Activated naive CD8-positive, alpha-beta T cell (primary cell): Measurements from ENCODE around the gene NOC4L.
"Not testable (repeated sequence)": the region's sequence is repeated elsewhere in the genome, so short reads cannot be mapped to it uniquely, and the experiment has no call there.

Experiments
- H3K27ac Mint-ChIP-seq: one replicate; pipeline ENCODE4 v1.8.0; 2021; ENCODE audit warnings: mixed read lengths
- H3K27me3 Mint-ChIP-seq: one replicate; pipeline ENCODE4 v1.8.0; 2021; ENCODE audit warnings: mixed read lengths
- H3K36me3 Mint-ChIP-seq: one replicate; pipeline ENCODE4 v1.8.0; 2021; ENCODE audit warnings: mixed read lengths
- H3K4me1 Mint-ChIP-seq: one replicate; pipeline ENCODE4 v1.8.0; 2021; ENCODE audit warnings: low read depth, mixed read lengths
- H3K4me3 Mint-ChIP-seq: one replicate; pipeline ENCODE4 v1.8.0; 2021; ENCODE audit warnings: mild to moderate bottlenecking, mixed read lengths
- H3K9me3 Mint-ChIP-seq: one replicate; pipeline ENCODE4 v1.8.0; 2021; ENCODE audit warnings: low read depth, mixed read lengths

Gene NOC4L

DNA sequence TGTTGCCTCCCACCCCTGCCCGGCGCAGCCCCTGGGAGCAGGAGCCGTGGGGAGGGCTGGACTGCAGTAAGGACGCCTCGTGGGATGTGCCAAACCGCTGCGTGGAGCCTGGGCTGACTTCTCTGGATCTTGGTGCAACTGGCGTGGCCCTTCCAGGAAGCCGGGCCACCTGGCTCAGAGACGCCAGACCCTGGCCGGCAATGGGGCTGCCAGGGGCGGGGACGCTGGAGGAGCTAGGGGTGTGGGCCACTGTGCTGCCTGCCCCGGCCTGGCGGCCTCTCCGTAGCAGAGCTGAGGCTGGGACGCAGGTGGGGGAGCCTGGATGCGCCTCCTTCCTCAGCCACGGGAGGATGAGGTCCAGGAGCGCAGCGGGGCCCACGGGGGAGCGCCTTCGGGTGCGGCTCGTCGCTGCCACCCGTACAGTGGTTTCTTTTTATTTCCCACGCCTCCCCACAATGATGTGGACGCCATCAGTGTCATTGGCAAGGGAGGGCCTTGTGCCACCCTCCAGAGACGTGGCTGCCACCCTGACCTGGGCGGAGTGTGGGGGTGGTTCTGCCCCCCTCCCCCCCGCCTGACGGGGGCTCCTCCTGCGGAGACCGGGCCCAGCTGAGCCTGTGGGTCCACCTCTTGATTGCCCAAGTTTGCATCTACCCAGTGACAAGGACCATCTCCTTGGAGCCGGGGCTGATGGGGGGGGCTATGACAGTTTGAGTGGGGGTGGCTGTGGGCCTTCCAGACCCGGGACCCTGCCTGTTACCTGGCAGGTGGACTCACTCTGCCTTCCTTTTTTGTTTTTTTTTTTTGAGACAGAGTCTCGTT lies 11.4 kb upstream of the NOC4L start:
- peaks cover 4% of the 10 kb centered on the region for H3K9me3 Mint-ChIP-seq
- no peaks in the 10 kb centered on the region for H3K4me1 Mint-ChIP-seq
- no peak overlapping the region for H3K27ac Mint-ChIP-seq
- no peaks in the 10 kb centered on the region for H3K27me3 Mint-ChIP-seq
- no peak overlapping the region for H3K4me3 Mint-ChIP-seq
- peaks cover 13% of the 10 kb centered on the region for H3K36me3 Mint-ChIP-seq

DNA sequence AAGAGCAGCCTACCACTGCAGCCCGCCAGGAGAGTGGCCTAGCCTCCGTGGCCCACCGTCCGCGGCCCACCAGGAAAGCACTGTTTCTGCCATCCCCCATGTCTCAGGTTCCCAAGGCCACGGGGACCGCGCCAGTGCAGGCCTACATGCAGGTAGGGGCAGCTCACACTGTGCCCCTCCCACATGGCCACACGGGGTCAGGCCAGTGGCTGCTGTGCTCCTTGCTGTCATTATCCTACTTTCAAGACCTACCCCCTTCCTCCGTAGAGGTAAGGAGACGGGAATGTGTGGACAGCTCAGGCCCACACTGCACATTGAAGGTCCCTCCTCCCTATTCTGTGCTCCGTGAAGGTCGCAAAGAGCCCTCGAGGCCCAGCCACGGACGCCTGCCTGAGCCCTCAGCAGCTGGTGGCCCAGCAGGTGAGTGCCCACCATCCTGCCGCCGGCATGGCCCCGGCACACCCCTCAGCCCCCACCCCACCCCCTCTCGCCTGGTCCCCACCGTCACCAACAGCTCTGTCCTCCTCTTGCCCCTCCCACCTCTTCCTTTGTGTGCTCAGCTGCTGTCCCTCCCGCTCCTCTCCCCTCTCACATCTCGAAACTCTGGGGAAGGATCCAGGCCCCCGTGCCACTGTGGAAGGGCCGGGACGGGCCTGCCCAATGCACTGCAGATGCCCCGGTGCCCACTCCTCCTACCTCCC lies 10.2 kb upstream of the NOC4L start:
- no peak overlapping the region for H3K4me3 Mint-ChIP-seq
- H3K27ac Mint-ChIP-seq: no peak overlapping the region
- peaks cover 4% of the 10 kb centered on the region for H3K9me3 Mint-ChIP-seq
- peaks cover 5% of the 10 kb centered on the region for H3K36me3 Mint-ChIP-seq
- no peaks in the 10 kb centered on the region for H3K27me3 Mint-ChIP-seq
- H3K4me1 Mint-ChIP-seq: no peaks in the 10 kb centered on the region

DNA sequence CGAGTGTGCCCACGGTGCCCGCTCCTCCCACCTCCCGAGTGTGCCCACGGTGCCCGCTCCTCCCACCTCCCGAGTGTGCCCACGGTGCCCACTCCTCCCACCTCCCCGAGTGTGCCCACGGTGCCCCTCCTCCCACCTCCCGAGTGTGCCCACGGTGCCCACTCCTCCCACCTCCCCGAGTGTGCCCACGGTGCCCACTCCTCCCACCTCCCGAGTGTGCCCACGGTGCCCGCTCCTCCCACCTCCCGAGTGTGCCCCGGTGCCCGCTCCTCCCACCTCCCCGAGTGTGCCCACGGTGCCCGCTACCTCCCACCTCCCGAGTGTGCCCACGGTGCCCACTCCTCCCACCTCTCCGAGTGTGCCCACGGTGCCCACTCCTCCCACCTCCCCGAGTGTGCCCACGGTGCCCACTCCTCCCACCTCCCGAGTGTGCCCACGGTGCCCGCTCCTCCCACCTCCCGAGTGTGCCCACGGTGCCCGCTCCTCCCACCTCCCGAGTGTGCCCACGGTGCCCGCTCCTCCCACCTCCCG lies 9.5 kb upstream of the NOC4L start:
- not testable (repeated sequence) for H3K36me3 Mint-ChIP-seq, H3K27me3 Mint-ChIP-seq, H3K9me3 Mint-ChIP-seq, H3K4me3 Mint-ChIP-seq, H3K27ac Mint-ChIP-seq, H3K4me1 Mint-ChIP-seq

DNA sequence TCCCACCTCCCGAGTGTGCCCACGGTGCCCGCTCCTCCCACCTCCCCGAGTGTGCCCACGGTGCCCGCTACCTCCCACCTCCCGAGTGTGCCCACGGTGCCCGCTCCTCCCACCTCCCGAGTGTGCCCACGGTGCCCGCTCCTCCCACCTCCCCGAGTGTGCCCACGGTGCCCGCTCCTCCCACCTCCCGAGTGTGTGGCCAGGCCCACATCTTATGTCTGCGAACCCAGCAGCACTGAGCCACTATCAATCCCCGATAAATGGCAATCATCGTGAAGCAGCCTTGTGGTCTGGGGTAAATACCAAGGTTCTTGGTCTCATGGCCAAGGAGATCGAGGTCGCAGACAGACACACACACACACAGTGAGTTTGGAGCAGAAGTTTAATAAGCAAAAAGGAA lies 8.0 kb upstream of the NOC4L start:
- not testable (repeated sequence) for H3K9me3 Mint-ChIP-seq, H3K4me3 Mint-ChIP-seq, H3K36me3 Mint-ChIP-seq, H3K4me1 Mint-ChIP-seq, H3K27me3 Mint-ChIP-seq
- H3K27ac Mint-ChIP-seq: peak overlapping the region; percentile 58

DNA sequence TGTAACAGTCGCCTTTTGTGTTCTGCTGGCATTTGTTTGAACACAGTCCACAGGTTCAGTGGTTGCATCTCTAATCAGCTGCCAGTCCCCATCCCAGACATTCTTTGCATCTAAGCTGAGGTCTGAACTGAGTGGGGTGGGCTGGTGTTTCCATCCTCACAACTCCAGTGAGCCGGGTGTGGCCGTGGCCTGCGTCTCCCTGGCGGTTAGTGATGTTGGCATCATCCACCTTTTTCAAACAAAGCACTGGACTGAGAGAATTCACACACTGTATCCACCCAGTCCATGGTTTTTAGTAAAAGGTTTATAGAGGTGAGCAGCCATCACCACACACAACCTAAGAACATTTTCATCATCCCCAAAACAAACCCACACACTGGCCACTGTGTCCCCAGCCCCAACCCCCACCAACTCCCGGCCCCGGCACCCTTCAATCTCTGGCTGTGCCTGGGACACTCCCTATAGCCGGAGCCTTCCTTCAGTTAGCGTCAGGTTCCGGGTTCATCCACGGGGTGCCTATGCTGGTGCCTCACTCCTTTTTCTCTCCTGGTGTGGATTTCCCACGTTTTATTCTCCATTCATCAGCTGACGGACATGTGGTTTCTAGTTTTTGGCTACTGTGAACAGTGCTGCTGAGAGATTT lies 6.7 kb upstream of the NOC4L start:
- Mint-ChIP-seq H3K36me3 (peaks cover 5% of the 10 kb centered on the region), H3K9me3 (no peaks in the 10 kb centered on the region), H3K27me3 (no peaks in the 10 kb centered on the region), H3K4me1 (no peaks in the 10 kb centered on the region), H3K4me3 (no peak overlapping the region), H3K27ac (no peak overlapping the region)

DNA sequence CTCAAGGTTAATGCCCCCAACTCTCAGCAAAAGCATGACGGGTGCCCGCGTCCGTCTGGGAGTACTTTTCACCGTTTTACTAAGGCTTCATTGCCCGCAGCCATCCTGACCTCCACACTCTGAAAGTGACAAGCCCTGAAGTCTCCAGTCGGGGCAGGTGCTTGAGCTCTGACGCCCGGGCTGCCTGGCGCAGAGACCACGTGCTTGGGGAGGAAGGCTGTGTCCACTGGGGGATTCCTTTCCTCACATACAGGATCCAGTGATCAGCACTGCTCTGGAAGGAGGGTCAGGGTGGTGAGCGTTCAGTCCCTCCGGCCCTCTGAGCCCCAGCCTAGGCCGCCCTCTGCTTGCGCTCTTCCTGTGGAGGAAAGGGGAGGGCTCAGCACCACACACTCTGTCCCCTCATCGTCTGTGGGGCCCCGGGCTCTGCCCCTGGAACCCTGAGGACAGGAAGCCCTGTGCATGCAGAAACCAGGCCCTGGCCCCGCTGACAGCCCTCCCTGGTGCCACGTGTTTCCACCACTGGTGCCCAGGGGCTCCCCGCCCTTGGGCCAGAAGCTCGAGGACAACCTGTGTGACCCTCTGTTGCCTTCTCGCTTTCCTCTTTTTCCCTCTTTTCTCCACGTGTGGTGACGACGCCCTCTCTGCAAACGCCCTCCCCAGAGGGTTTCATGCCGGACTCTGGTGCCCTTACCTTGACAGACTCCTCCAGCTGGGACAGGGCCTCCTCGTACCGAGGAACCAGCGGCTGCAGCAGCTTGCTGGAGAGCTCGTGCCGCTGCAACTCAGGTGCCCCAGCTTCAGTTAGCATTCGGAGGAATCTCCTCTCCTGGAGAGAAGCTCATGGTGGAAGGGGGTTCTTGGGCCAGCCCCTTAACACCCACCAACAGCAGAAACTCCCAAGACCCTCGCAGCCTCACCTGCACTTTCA lies 5.1 kb upstream of the NOC4L start:
- H3K9me3 Mint-ChIP-seq: no peaks in the 10 kb centered on the region
- no peak overlapping the region for H3K27ac Mint-ChIP-seq

DNA sequence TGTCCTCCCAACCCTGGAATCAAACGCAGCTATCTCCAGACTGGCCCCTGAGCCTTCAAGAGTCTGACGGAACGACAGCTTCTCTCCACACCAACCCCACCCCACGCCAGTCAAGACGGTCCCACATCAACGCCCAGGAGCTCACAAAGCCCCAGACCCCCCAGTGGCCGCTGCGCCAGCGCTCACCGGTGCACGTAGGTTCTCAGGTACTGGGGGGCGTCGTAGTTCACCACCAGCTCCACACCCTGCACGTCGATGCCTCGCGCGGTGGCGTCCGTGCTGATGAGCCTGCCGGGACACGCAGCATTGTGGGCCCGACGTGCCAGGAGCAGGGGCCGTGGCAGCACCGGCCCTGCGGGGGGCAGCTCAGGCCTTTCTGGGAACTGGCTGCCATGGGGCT lies 4.3 kb upstream of the NOC4L start:
- Mint-ChIP-seq H3K27ac (no peak overlapping the region), H3K9me3 (no peaks in the 10 kb centered on the region), H3K4me3 (no peak overlapping the region), H3K36me3 (peaks cover 8% of the 10 kb centered on the region), H3K4me1 (peaks cover 6% of the 10 kb centered on the region), H3K27me3 (no peaks in the 10 kb centered on the region)

More for the DNA sequence above, 5.1 kb upstream of the NOC4L start:
- peaks cover 8% of the 10 kb centered on the region for H3K36me3 Mint-ChIP-seq
- H3K27me3 Mint-ChIP-seq: no peaks in the 10 kb centered on the region
- H3K4me1 Mint-ChIP-seq: peaks cover 4% of the 10 kb centered on the region
- no peak overlapping the region for H3K4me3 Mint-ChIP-seq

DNA sequence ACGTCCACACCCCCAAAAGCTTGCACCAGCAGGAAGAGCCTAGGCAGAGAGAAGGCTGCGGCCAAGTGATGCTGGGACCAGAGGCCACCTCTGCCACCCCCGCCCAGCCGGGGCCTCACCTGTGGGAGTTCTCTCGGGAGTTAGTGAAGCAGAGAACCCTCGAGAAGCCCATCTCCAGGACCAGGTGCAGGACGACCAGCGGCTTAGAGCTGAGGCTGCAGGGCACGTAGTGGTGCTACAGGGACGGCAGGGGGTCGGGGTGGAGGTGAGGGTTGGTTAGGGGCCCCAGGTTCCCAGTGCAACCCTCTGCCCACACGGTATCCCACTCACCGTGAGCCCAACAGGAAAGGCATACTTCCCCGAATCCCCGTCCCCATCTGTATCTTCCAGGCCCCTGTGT lies 3.8 kb upstream of the NOC4L start:
- Mint-ChIP-seq H3K9me3 (no peaks in the 10 kb centered on the region), H3K4me3 (no peak overlapping the region), H3K27me3 (no peaks in the 10 kb centered on the region), H3K36me3 (peaks cover 8% of the 10 kb centered on the region), H3K27ac (no peak overlapping the region), H3K4me1 (peaks cover 12% of the 10 kb centered on the region)

DNA sequence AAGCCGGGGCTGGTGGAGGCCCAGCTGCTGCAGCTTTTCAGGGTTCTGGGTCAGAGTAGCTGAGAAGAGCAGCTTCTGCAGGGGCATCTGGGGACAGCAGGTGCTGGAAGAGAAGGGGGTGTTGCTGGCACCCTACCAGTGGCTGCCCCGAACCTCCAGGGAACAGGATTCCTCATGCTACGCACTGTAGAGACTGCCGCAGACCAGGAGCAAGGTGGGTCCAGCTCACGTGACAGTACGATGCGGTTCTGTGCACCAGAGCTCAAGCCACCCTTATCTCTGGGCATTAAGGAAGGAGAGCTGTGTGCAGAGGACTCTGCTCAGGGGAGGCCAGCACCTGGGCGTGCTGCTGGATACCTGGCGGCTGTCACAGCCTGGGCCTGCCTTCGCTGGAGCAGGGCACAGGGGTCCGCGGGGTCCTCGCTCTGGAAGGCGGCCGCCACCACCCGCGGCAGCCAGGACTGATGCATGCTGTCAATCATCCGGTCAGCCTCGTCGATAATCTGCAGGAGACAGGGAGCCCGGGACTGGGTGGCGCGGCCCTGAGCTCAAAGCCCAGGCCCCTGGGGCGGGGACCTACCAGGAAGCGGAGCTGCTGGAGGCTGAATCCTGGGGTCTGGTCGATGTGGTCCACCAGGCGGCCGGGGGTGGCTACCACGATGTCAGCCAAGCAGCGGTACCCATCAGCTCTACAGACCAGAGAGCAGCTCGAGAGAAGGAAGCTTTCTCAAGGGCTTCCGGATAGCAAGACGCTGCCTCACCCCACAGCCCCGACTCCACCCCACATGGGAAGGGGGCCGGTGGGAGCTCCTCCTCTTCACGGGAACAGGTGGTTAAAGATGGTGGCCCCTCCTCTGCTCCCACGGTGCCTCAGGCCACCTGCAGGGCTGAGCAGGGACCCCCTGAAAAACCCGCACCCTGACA lies 3.1 kb upstream of the NOC4L start:
- H3K27ac Mint-ChIP-seq: no peak overlapping the region
- H3K4me3 Mint-ChIP-seq: no peak overlapping the region
- H3K27me3 Mint-ChIP-seq: no peaks in the 10 kb centered on the region
- H3K4me1 Mint-ChIP-seq: peaks cover 19% of the 10 kb centered on the region
- no peaks in the 10 kb centered on the region for H3K9me3 Mint-ChIP-seq
- H3K36me3 Mint-ChIP-seq: peaks cover 8% of the 10 kb centered on the region

DNA sequence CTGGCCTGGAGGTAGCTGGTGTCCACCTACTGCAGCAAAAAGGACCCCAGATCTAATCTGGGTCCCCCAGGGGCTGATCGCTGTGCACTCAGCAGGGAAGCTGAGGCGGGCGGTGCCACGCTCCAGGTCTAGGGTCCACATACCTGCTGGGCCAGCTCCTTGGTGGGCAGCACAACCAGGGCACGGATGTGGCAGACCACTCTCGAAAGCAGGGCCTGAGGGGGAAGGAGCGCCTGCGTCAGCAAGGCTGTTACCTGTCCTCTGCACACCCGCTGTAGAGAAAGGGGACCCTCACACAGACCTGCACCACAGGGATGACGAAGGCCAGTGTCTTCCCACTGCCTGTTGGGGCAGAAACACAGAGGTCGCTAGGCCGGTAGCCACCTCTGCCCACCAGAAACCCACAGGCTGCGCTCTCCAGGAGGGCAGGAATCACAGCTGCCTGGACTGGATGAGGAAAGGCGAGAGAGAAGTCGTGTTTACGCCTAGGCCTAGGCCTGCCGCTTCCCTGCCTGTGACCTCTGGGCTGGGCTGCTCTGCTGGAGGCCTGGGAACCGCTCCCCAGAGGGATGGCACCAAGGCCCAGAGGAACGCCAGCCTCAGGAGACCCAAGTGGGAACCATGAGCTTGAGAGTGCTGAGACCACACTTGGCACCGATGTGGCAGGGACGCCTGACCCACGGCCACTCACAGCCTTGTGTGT lies 2.1 kb upstream of the NOC4L start:
- Mint-ChIP-seq H3K27me3 (no peaks in the 10 kb centered on the region), H3K9me3 (no peaks in the 10 kb centered on the region), H3K4me3 (peak overlapping the region; percentile 96), H3K4me1 (peaks cover 25% of the 10 kb centered on the region), H3K27ac (no peak overlapping the region), H3K36me3 (peaks cover 8% of the 10 kb centered on the region)

DNA sequence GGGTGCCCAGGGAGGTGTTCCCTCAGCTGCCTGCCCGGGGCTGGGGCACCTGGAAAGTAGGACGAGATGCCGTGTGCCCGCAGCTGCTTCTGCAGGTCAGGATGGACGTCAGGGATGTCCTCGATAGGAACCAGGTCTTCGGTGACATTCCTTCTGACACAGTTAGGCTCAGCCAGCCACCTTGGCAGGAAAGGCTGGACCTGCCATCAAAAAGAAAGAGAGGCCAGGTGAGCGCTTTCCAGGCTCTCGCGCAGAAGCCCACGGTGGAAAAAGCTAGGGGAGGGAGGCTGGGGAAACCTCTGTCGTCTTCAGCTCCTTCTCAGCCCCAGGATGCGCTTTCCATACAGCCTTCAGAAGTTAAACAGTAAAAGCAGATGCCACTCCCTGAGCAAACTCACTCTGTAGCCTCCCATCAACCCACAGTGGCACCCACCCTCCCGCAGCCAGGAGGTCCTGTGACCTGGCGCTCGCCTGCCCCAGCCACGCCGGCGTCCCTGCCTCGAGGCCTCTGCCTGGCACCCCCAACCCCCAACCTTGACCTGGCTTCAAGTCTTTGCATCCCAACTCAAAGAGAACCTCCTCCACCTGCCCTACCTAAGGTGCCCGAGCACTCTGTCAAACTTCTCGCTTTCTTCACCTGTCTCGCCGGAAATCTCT lies 1.4 kb upstream of the NOC4L start:
- H3K4me3 Mint-ChIP-seq: peak overlapping the region; percentile 96
- no peaks in the 10 kb centered on the region for H3K9me3 Mint-ChIP-seq
- H3K27me3 Mint-ChIP-seq: no peaks in the 10 kb centered on the region
- H3K36me3 Mint-ChIP-seq: peaks cover 8% of the 10 kb centered on the region
- peaks cover 25% of the 10 kb centered on the region for H3K4me1 Mint-ChIP-seq
- peak overlapping the region; percentile 58 for H3K27ac Mint-ChIP-seq

DNA sequence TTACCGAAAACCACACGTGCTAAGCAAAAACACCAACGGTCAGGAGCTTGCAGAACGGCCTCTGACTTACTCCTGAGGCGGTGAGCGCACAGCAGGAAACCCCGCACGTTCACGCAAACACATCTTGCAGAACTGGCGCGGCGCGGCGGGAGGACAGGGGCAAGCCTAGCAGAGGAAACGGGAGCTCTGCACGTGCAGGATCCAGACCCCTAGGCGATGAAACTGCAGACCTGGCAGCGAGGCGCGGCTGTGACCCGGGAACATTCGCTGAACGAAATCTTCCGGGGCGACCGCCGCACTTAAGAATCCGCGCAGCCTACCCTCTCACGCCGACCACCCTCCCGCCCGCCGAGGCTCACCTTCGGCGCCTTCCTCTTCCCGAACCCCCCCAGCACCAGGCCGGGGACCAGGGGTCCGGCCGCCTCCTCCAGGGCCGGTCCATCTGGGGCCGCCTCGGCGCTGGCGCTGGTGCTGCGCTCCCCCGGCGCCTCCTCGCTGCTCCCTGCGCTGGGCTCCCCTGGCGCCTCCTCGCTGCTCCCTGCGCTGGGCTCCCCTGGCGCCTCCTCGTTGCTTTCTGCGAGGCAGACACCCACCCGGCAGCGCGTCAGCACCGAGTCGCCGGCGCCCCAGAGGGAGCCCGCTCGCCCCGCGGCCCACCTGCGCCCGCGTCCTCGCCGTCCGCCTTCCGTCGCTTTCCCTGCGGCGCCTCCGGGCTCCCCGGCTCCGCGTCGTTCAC lies 753 bp upstream of the NOC4L start:
- peak overlapping the region; percentile 96 for H3K4me3 Mint-ChIP-seq
- no peaks in the 10 kb centered on the region for H3K9me3 Mint-ChIP-seq
- no peaks in the 10 kb centered on the region for H3K27me3 Mint-ChIP-seq
- H3K27ac Mint-ChIP-seq: peak overlapping the region; percentile 58
- H3K4me1 Mint-ChIP-seq: peaks cover 25% of the 10 kb centered on the region
- H3K36me3 Mint-ChIP-seq: peaks cover 4% of the 10 kb centered on the region
